PC-9 (cell line): ENCODE measurements around the gene TRABD. TPM values are rescaled to one million over a fixed set of nuclear protein-coding genes. Genes with fewer than 3 reads are reported as not detected.

ENCODE experiments used
- BruUV-seq: library from RNA; stranded (reverse); fragments of 400-500 nt; replicated peaks from 2 replicates; lab custom pipeline; 2021; lab: Mats Ljungman, UMichigan
- CTCF ChIA-PET: fragments of 300-600 bp; sonication (Branson Sonifier 250); formaldehyde crosslinking; loops from one replicate; lab custom pipeline; 2022; ENCODE audit warnings: antibody characterized with exemption; lab: Charles Lee
- POLR2A ChIA-PET: fragments of 300-600 bp; sonication (Branson Sonifier 250); formaldehyde crosslinking; loops from one replicate; lab custom pipeline; 2022; ENCODE audit warnings: antibody characterized with exemption; ENCODE audit not compliant: unreplicated experiment; lab: Charles Lee
- DNase-seq, 2 experiments: peaks; one replicate each; pipeline versions ENCODE4 v3.0.0 to v3.0.0-alpha.2; 2015 to 2022; ENCODE audit warnings: mixed read lengths in 1 of 2
- H2AFZ ChIP-seq: fragments of 200-600 bp; sonication (generic); 2 replicates; pipeline ENCODE4 v1.8.1; 2017; ENCODE audit warnings: antibody characterized with exemption
- H3F3A ChIP-seq: fragments of 200-600 bp; sonication (generic); 2 replicates; pipeline ENCODE4 v1.8.1; 2017; ENCODE audit warnings: antibody characterized with exemption, mild to moderate bottlenecking, low read depth; ENCODE audit not compliant: insufficient read depth
- H3K27ac ChIP-seq: fragments of 200-600 bp; sonication (generic); 2 replicates; pipeline ENCODE4 v1.6.1; 2016; ENCODE audit warnings: mixed run types
- H3K27me3 ChIP-seq: fragments of 200-600 bp; sonication (generic); 2 replicates; pipeline ENCODE4 v1.6.1; 2016; ENCODE audit warnings: low read depth, mixed run types; ENCODE audit not compliant: insufficient read depth
- H3K36me3 ChIP-seq: fragments of 200-600 bp; sonication (generic); 2 replicates; pipeline ENCODE4 v1.6.1; 2016; ENCODE audit warnings: low read depth, mixed run types
- H3K4me1 ChIP-seq: fragments of 200-600 bp; sonication (generic); replicated peaks from 2 replicates; pipeline ENCODE4 v1.6.1; 2016; ENCODE audit warnings: mixed run types; ENCODE audit not compliant: insufficient read depth
- H3K4me2 ChIP-seq: fragments of 200-600 bp; sonication (generic); 2 replicates; pipeline ENCODE4 v1.6.1; 2017; ENCODE audit warnings: mixed run types
- H3K4me3 ChIP-seq: fragments of 200-600 bp; sonication (generic); 2 replicates; pipeline ENCODE4 v1.6.1; 2016; ENCODE audit warnings: mixed run types
- H3K79me2 ChIP-seq: fragments of 200-600 bp; sonication (generic); 2 replicates; pipeline ENCODE4 v1.6.1; 2017; ENCODE audit warnings: low read depth, mixed run types
- H3K9me2 ChIP-seq: fragments of 200-600 bp; sonication (generic); 2 replicates; pipeline ENCODE4 v1.8.1; 2017; ENCODE audit warnings: mild to moderate bottlenecking; ENCODE audit not compliant: insufficient read depth
- H3K9me3 ChIP-seq: fragments of 200-600 bp; sonication (generic); 2 replicates; pipeline ENCODE4 v1.8.1; 2016; ENCODE audit warnings: low read depth; ENCODE audit not compliant: insufficient read depth
- H4K20me1 ChIP-seq: fragments of 200-600 bp; sonication (generic); 2 replicates; pipeline ENCODE4 v1.8.1; 2017; ENCODE audit not compliant: insufficient read depth
- EZH2 ChIP-seq: fragments of 200-600 bp; sonication (generic); IDR thresholded peaks from 2 replicates; pipeline ENCODE4 v1.8.0; 2017; ENCODE audit warnings: antibody characterized with exemption, low read depth
- intact Hi-C: fragments of 100-400 bp; cut with micrococcal nuclease; formaldehyde crosslinking; loops from one replicate; pipeline ENCODE4 v1.10.0; 2022; ENCODE audit not compliant: unreplicated experiment
- total RNA-seq: library from RNA; stranded (reverse); gene quantifications from 2 replicates; pipeline ENCODE4 v1.2.3, GENCODE V29; 2021
- TF ChIP-seq, protein P1 (sequence below): fragments of 200-600 bp; sonication (generic); conservative IDR thresholded peaks from 2 replicates; pipeline ENCODE4 v1.6.1; 2017; ENCODE audit warnings: mixed run types, antibody characterized with exemption, mild to moderate bottlenecking, moderate library complexity

The TRABD gene
- total RNA-seq, 1 experiment from 2014 or later = 68.2 TPM

GRCh38 chr22:50151571-50152537 lies 33.9 kb upstream of the TRABD start:
- POLR2A ChIA-PET = no interaction called here
- CTCF ChIA-PET = no interaction called here
- H3K4me1 ChIP-seq = no peaks in the 10 kb centered on the region
- TF ChIP-seq, protein P1, sequence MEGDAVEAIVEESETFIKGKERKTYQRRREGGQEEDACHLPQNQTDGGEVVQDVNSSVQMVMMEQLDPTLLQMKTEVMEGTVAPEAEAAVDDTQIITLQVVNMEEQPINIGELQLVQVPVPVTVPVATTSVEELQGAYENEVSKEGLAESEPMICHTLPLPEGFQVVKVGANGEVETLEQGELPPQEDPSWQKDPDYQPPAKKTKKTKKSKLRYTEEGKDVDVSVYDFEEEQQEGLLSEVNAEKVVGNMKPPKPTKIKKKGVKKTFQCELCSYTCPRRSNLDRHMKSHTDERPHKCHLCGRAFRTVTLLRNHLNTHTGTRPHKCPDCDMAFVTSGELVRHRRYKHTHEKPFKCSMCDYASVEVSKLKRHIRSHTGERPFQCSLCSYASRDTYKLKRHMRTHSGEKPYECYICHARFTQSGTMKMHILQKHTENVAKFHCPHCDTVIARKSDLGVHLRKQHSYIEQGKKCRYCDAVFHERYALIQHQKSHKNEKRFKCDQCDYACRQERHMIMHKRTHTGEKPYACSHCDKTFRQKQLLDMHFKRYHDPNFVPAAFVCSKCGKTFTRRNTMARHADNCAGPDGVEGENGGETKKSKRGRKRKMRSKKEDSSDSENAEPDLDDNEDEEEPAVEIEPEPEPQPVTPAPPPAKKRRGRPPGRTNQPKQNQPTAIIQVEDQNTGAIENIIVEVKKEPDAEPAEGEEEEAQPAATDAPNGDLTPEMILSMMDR = no peak
- no peak for TF ChIP-seq EZH2
- no peak overlapping the region for H2AFZ ChIP-seq
- intact Hi-C loops = no loop called here
- DNase-seq = peak in 1 of 2 experiments; percentile 16
- no peak overlapping the region for H3K4me2 ChIP-seq
- no peak overlapping the region for H3K4me3 ChIP-seq
- H3F3A ChIP-seq = peaks cover 11% of the 10 kb centered on the region
- no peaks in the 10 kb centered on the region for H3K79me2 ChIP-seq
- no peaks in the 10 kb centered on the region for H4K20me1 ChIP-seq
- no TSS peak for BruUV-seq
- H3K27me3 ChIP-seq = peaks cover 4% of the 10 kb centered on the region; the same call in 1 of the 2 replicates
- no peaks in the 10 kb centered on the region for H3K9me2 ChIP-seq
- no peaks in the 10 kb centered on the region for H3K36me3 ChIP-seq
- H3K27ac ChIP-seq = no peak overlapping the region
- no peaks in the 10 kb centered on the region for H3K9me3 ChIP-seq

- Histone ChIP-seq H4K20me1 (no peaks in the 10 kb centered on the region), H3K9me2 (no peaks in the 10 kb centered on the region), H3F3A (peaks cover 8% of the 10 kb centered on the region), H3K4me1 (no peaks in the 10 kb centered on the region), H3K79me2 (no peaks in the 10 kb centered on the region), H2AFZ (no peak overlapping the region), H3K4me2 (no peak overlapping the region), H3K9me3 (no peaks in the 10 kb centered on the region), H3K4me3 (no peak overlapping the region), H3K27ac (no peak overlapping the region), H3K36me3 (no peaks in the 10 kb centered on the region), H3K27me3 (peaks cover 11% of the 10 kb centered on the region; the same call in 1 of the 2 replicates)
- intact Hi-C loops = no loop called here
- POLR2A ChIA-PET = no interaction called here
- no TSS peak for BruUV-seq
- CTCF ChIA-PET = no interaction called here
- TF ChIP-seq, protein P1 = no peak
- TF ChIP-seq EZH2 = no peak
- peak in 1 of 2 experiments; percentile 32 for DNase-seq
These were observed 32.5 kb upstream of the TRABD start for GRCh38 chr22:50153056-50153755.

- Histone ChIP-seq H3K27ac (no peak overlapping the region), H4K20me1 (no peaks in the 10 kb centered on the region), H3K4me3 (no peak overlapping the region), H3K4me1 (no peaks in the 10 kb centered on the region), H3K27me3 (peaks cover 16% of the 10 kb centered on the region; the same call in 1 of the 2 replicates), H3K79me2 (no peaks in the 10 kb centered on the region), H3K36me3 (no peaks in the 10 kb centered on the region), H3K9me2 (no peaks in the 10 kb centered on the region), H3K4me2 (no peak overlapping the region), H3K9me3 (no peaks in the 10 kb centered on the region), H3F3A (peaks cover 3% of the 10 kb centered on the region), H2AFZ (no peak overlapping the region)
- TF ChIP-seq, protein P1 = no peak
- no peak for TF ChIP-seq EZH2
- CTCF ChIA-PET = no interaction called here
- intact Hi-C loops = no loop called here
- peak in 1 of 2 experiments; percentile 16 for DNase-seq
- no TSS peak for BruUV-seq
- POLR2A ChIA-PET = no interaction called here
These were observed 32.0 kb upstream of the TRABD start for GRCh38 chr22:50153756-50154140.
